Effector CD8-positive, alpha-beta T cell (primary cell): ENCODE results near the gene IL22RA2.

Source experiments
- DNase-seq: peaks from one replicate; lab custom pipeline; 2025; lab: John Stamatoyannopoulos, UW

Gene IL22RA2

DNA sequence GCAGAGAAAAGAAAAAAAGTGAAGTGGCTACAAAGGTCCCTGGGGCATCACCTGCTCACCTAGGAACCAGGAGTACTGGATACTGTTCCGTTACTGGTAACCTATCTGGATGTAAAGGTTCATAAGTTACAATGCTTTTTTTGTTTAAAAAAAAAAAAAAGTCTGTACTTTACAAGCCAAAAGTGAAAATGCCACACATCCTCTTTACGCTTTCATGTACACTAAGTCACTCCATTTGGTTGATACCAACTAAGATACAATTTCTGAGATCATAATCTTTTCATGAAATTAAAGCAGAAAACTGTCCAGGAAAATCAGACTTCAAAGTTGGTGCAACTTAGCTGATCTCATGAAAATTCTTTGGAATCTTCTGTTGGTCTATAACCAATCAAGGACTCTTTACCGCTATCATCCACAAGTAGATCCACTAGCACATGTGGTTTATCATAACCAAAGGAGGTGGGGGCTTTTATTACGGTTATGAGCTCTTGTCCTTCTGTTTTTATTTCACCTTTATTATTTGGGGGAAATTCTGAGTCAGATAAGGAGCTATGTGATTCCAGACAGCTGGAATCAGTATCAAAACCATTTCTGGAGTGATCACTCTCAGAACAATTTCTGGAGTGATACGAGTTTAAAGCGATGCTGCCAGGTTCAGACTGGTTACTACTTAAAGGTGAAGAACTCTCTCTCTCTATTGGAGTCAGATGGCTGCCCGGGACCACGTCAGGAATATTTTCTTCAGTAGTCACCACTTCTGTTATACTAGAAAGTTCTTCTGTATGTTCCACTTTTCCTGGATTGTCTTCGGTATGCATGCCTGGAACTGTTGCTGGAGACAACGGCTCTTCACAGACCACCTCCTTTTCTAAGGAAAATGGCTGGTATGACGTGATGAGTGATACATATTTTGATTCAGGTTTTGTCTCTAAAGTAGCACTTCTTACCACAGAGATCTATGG lies 24.5 kb upstream of the IL22RA2 start:
- no peak for DNase-seq

- DNase-seq = no peak
Observed at GRCh38 chr6:137193256-137194070, 20.0 kb upstream of the IL22RA2 start.

GRCh38 chr6:137192821-137193220 lies 19.4 kb upstream of the IL22RA2 start:
- no peak for DNase-seq

GRCh38 chr6:137191670-137192069 lies 18.2 kb upstream of the IL22RA2 start:
- no peak for DNase-seq

DNA sequence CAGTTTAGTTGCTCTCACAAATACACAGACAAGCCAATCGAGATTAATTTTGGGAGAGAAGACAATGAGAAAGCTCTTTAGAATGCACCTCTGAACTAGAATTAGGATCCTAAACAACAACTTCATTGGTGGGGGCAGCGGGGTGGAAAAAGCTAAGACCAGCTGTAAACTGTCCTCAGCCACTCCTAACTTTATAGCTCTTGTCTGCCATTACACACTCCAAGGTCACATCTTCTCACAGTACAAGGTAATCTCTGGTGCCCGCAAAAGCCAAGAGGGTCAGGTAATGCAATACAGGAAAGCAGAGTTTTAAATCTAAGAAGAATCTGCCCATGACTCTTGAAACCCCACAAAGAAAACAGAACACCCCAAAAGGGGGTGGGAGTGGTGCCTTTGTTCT lies 17.8 kb upstream of the IL22RA2 start:
- DNase-seq = no peak

- no peak for DNase-seq
Observed at GRCh38 chr6:137190583-137191094, 17.2 kb upstream of the IL22RA2 start.

DNA sequence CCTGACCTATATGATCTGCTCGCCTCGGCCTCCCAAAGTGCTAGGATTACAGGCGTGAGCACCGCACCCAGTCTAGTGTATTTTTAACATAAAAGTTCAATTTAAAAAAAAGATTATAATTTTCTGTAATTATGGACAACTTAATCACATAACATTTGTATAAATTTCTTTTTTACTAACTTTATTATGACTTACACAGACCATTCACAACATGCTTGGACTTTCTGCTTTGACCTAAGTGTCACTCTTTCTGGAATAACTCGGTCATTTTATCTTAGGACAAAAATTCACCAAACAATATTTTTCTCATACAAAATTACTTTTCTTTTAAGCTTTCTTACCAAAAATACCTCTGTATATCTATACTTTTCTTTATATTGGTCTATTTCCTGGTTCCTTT lies 15.4 kb upstream of the IL22RA2 start:
- no peak for DNase-seq

GRCh38 chr6:137185290-137185689 lies 11.8 kb upstream of the IL22RA2 start:
- DNase-seq = no peak

DNA sequence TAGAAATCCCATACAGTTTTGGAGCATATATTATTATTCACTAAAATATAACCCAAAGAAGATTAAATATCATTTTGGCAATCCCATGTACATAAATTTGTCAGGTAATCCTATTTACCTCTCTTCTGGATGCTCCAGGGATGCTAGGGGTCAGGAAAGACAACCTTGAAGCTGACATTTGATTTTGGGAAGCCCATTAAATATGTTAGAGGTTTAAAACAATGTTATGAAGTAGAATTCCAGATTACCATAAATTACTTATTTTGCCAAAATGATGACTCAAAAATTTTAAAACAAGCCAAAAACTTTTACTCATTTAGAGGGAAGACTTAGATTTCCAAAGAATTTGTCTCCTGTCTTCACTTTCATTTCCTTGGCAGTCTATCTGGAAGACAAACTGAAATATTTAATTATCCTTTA lies 9.2 kb upstream of the IL22RA2 start:
- no peak for DNase-seq

- DNase-seq = no peak
Observed at GRCh38 chr6:137181891-137182653, 8.6 kb upstream of the IL22RA2 start.

DNA sequence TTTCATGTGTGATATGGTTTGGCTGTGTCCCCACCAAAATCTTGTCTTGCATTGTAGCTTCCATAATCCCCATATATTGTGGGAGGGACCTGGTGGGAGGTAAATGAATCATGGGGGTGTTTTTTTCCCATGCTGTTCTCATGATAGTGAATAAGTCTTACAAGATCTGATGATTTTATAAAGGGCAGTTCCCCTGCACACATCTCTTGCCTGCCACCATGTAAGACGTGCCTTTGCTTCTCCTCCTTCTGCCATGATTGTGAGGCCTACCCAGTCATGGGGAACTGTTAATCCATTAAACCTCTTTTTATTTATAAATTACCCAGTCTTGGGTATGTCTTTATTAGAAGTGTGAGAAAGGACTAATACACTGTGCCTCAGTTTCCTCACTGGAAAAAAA lies 4.2 kb upstream of the IL22RA2 start:
- no peak for DNase-seq

GRCh38 chr6:137176729-137177128 lies 3.3 kb upstream of the IL22RA2 start:
- DNase-seq = no peak

GRCh38 chr6:137175868-137176245 lies 2.4 kb upstream of the IL22RA2 start:
- no peak for DNase-seq

- DNase-seq = no peak
Observed at GRCh38 chr6:137175157-137175867, 1.9 kb upstream of the IL22RA2 start.

DNA sequence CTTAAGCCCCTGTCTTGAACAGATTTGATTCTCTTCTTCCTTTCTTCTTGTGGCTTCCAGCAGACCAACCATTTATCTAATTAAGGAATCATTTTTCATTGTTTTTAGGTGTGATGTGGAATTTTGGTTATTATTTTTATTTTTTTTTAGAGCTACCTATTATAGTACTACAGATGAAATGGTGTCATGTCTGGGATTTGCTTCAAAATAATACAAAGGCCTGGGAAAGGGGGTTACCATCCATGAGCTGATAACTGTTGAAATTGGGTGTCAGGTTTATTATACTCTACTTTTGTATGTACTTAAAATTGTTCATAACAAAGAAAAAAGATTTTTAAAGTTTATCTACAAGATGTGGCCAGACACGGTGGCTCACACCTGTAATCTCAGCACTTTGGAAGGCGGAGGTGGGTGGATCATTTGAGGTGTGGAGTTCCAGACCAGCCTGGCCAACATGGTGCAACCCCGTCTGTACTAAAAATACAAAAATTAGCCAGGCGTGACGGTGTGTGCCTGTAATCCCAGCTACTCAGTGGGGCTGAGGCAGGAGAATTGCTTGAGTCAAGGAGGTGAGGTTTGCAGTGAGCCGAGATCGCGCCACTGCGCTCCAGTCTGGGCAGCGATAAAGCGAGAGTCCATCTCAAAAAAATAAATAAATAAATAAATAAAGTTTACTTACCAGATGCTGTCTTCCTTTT lies 561 bp downstream of the IL22RA2 start:
- DNase-seq = no peak

DNA sequence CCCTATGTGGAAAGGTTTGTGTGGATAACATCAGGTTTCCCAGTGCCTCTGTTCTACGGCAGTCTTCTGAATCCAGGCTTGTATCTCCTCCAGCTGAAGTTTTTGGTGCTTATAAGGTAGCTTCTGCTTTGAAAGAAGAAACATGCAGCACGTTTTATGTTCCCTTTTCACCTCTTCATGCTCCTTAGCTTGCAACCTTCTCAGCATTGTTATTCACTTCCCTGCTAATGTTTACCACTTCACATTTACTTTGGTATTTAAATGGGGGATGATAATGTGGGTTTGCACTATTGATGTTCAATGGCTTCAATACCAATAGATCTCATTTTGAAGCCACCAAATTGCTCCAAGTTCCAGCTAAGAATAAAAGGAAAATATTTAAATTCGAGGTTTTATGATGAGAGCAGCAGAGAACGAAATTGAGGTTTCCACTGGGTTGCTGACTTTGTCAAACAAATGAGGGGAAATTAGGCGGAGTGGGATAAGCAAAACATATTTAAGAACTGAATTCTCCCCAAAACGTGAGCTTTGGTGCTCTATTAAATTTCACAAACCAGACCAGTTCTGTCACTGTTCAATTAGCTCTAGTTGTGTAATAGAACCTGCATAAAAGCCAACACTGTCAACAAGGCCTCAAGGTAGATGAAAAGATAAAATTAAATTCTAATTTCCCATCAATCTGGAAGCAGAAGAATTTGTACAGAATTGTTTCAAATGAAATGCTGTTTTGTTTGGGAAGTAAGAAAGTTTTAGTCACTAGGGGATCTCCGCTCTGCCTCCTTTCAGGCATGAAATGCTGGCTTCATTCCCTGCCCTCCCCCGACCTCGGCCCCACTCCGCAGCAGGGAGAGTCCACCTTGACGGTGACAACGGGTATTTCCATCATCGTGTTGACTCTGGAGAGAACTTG lies 1.4 kb downstream of the IL22RA2 start:
- no peak for DNase-seq

GRCh38 chr6:137171053-137171374 lies 2.4 kb downstream of the IL22RA2 start:
- no peak for DNase-seq

DNA sequence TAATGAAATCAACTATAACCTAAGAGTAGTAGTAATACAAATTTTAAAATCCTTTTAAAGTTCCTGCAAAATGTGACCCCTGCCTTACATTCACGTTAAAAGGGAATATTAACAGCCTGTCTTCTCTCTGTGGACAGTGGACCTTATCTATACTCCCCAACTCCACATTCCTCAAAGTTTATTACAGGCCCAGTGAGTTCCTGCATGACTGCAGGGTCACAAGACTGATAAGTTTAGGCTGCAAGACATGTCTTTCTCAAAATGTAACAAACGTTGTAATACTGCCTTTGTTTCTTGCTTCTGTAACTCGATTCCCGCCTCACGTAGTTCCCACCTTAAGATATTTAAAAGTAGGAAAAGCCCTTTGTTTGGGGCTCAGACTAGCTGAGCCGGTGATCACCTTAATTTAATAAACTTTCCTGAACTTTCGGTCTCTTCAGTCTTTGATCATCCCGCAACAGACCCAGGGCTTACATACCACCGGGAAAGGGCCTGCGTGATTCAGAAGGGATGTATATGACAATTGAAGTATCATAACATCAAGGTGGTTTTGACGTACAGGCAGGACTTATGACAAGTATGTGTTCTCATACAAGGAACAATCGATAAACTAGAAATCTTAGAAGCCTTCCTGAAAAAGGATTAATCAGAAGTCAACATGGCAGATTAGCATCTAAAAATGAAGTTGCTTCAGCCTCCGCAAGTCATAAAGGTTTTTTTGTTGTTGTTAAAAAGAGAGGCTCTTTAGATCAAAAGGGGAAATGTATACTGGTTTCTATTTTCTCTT lies 3.0 kb downstream of the IL22RA2 start:
- DNase-seq = no peak
